HL-60 (cell line): Measurements from ENCODE around the gene FBRS.

Experiments used
- DNase-seq, 2 experiments: peaks; one replicate each; pipeline ENCODE4 v3.0.0-alpha.2; 2010 to 2020; ENCODE audit warnings: low read depth in 1 of 2, low spot score in 1 of 2
- H3K27ac ChIP-seq: fragments of 250-450 bp; sonication (Bioruptor Pico); replicated peaks from 2 replicates; pipeline ENCODE4 v1.5.1; 2020; ENCODE audit warnings: mild to moderate bottlenecking, moderate library complexity
- H3K27me3 ChIP-seq: fragments of 250-450 bp; sonication (Bioruptor Pico); 2 replicates; pipeline ENCODE4 v1.5.1; 2021; ENCODE audit warnings: mild to moderate bottlenecking, moderate library complexity; ENCODE audit not compliant: insufficient read depth, poor library complexity, severe bottlenecking
- H3K4me3 ChIP-seq: replicated peaks from 2 replicates; pipeline ENCODE4 v1.5.1; 2011; ENCODE audit warnings: mild to moderate bottlenecking, control low read depth, low read length; ENCODE audit not compliant: insufficient read depth
- GABPA ChIP-seq: IDR thresholded peaks from 2 replicates; pipeline ENCODE4 v1.6.1; 2012; ENCODE audit warnings: low read depth
- POLR2AphosphoS5 ChIP-seq: IDR thresholded peaks from 2 replicates; pipeline ENCODE4 v1.6.1; 2012; ENCODE audit warnings: low read depth
- SPI1 ChIP-seq: IDR thresholded peaks from 2 replicates; pipeline ENCODE4 v1.6.1; 2012; ENCODE audit warnings: low read depth, mild to moderate bottlenecking, borderline replicate concordance
- TF ChIP-seq, protein P1 (sequence below): IDR thresholded peaks from one replicate; pipeline ENCODE4 v1.5.1; 2011; ENCODE audit warnings: low read length, control low read depth, inconsistent platforms; ENCODE audit not compliant: insufficient read depth
- TF ChIP-seq, protein P2 (sequence below): IDR thresholded peaks from 2 replicates; pipeline ENCODE4 v1.6.1; 2012; ENCODE audit warnings: low read depth; ENCODE audit not compliant: insufficient replicate concordance

The FBRS gene

DNA sequence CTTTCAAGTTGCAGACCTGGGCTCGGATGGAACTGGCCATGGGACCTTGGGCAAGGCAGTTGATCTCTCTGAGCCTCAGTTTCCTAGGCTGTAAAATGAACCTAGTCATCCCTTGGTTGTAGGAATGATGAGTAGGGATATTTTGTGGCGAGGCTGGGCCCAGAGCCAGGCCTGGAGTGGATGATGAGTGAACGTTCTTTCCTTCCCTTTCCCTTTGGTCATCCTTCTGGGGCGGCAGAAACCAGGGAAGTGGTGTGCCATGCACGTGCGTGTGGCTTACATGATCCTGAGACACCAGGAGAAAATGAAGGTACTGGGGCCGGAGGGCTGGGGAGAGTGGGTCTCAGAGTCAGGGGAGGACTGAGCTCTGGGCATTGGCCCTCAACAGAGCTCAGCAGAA, 8.4 kb downstream of the FBRS start:
- TF ChIP-seq POLR2AphosphoS5 = no peak
- TF ChIP-seq, protein P1, sequence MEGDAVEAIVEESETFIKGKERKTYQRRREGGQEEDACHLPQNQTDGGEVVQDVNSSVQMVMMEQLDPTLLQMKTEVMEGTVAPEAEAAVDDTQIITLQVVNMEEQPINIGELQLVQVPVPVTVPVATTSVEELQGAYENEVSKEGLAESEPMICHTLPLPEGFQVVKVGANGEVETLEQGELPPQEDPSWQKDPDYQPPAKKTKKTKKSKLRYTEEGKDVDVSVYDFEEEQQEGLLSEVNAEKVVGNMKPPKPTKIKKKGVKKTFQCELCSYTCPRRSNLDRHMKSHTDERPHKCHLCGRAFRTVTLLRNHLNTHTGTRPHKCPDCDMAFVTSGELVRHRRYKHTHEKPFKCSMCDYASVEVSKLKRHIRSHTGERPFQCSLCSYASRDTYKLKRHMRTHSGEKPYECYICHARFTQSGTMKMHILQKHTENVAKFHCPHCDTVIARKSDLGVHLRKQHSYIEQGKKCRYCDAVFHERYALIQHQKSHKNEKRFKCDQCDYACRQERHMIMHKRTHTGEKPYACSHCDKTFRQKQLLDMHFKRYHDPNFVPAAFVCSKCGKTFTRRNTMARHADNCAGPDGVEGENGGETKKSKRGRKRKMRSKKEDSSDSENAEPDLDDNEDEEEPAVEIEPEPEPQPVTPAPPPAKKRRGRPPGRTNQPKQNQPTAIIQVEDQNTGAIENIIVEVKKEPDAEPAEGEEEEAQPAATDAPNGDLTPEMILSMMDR = no peak
- TF ChIP-seq SPI1 = no peak
- TF ChIP-seq, protein P2, sequence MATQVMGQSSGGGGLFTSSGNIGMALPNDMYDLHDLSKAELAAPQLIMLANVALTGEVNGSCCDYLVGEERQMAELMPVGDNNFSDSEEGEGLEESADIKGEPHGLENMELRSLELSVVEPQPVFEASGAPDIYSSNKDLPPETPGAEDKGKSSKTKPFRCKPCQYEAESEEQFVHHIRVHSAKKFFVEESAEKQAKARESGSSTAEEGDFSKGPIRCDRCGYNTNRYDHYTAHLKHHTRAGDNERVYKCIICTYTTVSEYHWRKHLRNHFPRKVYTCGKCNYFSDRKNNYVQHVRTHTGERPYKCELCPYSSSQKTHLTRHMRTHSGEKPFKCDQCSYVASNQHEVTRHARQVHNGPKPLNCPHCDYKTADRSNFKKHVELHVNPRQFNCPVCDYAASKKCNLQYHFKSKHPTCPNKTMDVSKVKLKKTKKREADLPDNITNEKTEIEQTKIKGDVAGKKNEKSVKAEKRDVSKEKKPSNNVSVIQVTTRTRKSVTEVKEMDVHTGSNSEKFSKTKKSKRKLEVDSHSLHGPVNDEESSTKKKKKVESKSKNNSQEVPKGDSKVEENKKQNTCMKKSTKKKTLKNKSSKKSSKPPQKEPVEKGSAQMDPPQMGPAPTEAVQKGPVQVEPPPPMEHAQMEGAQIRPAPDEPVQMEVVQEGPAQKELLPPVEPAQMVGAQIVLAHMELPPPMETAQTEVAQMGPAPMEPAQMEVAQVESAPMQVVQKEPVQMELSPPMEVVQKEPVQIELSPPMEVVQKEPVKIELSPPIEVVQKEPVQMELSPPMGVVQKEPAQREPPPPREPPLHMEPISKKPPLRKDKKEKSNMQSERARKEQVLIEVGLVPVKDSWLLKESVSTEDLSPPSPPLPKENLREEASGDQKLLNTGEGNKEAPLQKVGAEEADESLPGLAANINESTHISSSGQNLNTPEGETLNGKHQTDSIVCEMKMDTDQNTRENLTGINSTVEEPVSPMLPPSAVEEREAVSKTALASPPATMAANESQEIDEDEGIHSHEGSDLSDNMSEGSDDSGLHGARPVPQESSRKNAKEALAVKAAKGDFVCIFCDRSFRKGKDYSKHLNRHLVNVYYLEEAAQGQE = no peak
- TF ChIP-seq GABPA = no peak
- DNase-seq = no peak
- H3K27me3 ChIP-seq = no peaks in the 10 kb centered on the region

DNA sequence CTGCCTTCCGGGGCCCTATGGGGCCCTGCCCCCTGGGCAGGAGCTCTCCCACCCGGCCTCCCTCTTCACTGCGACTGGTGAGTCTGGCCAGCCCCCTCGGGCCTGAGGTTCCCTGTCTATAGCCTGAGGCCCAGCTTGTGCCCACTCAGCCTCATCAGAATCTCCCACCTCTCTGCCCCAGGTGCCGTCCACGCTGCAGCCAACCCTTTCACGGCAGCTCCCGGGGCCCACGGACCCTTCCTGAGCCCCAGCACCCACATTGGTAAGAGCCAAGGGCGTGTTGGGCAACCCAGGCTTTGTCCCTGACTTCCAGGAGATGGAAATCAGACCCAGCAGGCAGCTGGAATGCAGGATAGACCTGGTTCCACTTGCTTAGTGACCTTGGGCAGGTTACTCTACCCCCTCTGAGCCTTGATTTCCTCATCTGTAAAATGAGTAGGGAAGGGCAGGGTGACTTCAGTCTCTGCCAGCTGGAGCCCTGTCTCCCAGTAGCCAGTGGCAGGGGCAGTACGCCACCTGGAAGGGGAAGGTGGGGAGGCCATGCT, 9.2 kb downstream of the FBRS start:
- Histone ChIP-seq H3K27me3 (no peaks in the 10 kb centered on the region), H3K4me3 (no peak overlapping the region), H3K27ac (no peak overlapping the region)
- DNase-seq = no peak
- TF ChIP-seq, protein P2 = no peak
- TF ChIP-seq, protein P1 = no peak
- TF ChIP-seq POLR2AphosphoS5 = no peak
- TF ChIP-seq GABPA = no peak
- TF ChIP-seq SPI1 = no peak

More for the DNA sequence above, 8.4 kb downstream of the FBRS start:
- Histone ChIP-seq H3K27ac (no peak overlapping the region), H3K4me3 (no peak overlapping the region)

DNA sequence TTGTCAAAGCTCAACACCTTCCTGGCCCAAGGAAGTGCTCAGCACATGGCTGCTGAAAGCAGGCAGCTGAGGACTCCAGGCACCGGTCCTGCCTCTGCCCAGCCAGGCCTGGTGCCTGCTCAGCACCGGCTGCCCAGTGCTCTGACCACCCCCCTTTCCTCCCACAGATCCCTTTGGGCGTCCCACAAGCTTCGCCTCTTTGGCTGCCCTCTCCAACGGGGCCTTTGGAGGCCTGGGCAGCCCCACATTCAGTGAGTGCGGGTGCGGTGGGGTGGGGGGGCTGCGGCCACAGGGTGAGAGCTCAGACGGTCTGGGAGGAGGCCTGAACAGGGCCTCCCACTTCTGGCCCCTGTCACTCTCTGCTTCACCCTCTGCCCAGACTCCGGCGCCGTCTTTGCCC, 10.2 kb downstream of the FBRS start:
- TF ChIP-seq GABPA (no peak), POLR2AphosphoS5 (no peak)
- TF ChIP-seq, protein P1 = no peak
- no peaks in the 10 kb centered on the region for H3K27me3 ChIP-seq
- no peak for DNase-seq
- H3K27ac ChIP-seq = no peak overlapping the region
- H3K4me3 ChIP-seq = no peak overlapping the region
